SHP77 (cell line): ENCODE results near the gene FHAD1.

Source experiments
- DNase-seq, 2 experiments: peaks; one replicate each; lab custom pipeline; 2025; lab: John Stamatoyannopoulos, UW

The FHAD1 gene

GRCh38 chr1:15345705-15346345 is 98.8 kb downstream of the FHAD1 start:
- DNase-seq: no peak

GRCh38 chr1:15346346-15347030 is 99.5 kb downstream of the FHAD1 start:
- no peak for DNase-seq

- DNase-seq: no peak
These were observed 100.2 kb downstream of the FHAD1 start for GRCh38 chr1:15347182-15347581.

- no peak for DNase-seq
These were observed 101.6 kb downstream of the FHAD1 start for GRCh38 chr1:15348648-15349047.

- no peak for DNase-seq
These were observed 102.1 kb downstream of the FHAD1 start for GRCh38 chr1:15349133-15349532.

- DNase-seq: no peak
These were observed 103.1 kb downstream of the FHAD1 start for GRCh38 chr1:15350151-15350550.

GRCh38 chr1:15350551-15351200 is 103.7 kb downstream of the FHAD1 start:
- no peak for DNase-seq

GRCh38 chr1:15351310-15351709 is 104.3 kb downstream of the FHAD1 start:
- no peak for DNase-seq

GRCh38 chr1:15352128-15352957 is 105.3 kb downstream of the FHAD1 start:
- peak in 1 of 2 experiments; percentile 33 for DNase-seq

- DNase-seq: no peak
These were observed 107.0 kb downstream of the FHAD1 start for GRCh38 chr1:15353839-15354579.

- DNase-seq: no peak
These were observed 107.5 kb downstream of the FHAD1 start for GRCh38 chr1:15354580-15354965.

- no peak for DNase-seq
These were observed 109.1 kb downstream of the FHAD1 start for GRCh38 chr1:15355968-15356625.

- no peak for DNase-seq
These were observed 110.7 kb downstream of the FHAD1 start for GRCh38 chr1:15357612-15358207.

GRCh38 chr1:15358565-15359133 is 111.6 kb downstream of the FHAD1 start:
- DNase-seq: no peak

- no peak for DNase-seq
These were observed 113.7 kb downstream of the FHAD1 start for GRCh38 chr1:15360700-15361099.

GRCh38 chr1:15362096-15362736 is 115.2 kb downstream of the FHAD1 start:
- no peak for DNase-seq

- no peak for DNase-seq
These were observed 115.7 kb downstream of the FHAD1 start for GRCh38 chr1:15362737-15363128.

GRCh38 chr1:15364740-15365139 is 117.7 kb downstream of the FHAD1 start:
- DNase-seq: no peak

GRCh38 chr1:15368888-15369287 is 121.9 kb downstream of the FHAD1 start:
- DNase-seq: peak in 1 of 2 experiments; percentile 7

GRCh38 chr1:15370268-15370667 is 123.2 kb downstream of the FHAD1 start:
- no peak for DNase-seq
